K562 (cell line): Measurements from ENCODE around the gene SEMA4G. TPM values are rescaled to one million over a fixed set of nuclear protein-coding genes. Genes with fewer than 3 reads are reported as not detected.

Experiments used
- ATAC-seq: fragments of 200-7000 bp; cut with Tn5 transposase; 3 replicates; pipeline ENCODE4 v1.9.1; 2020; ENCODE audit warnings: moderate library complexity
- BruUV-seq: library from RNA; stranded (reverse); fragments of 400-500 nt; replicated peaks from 2 replicates; lab custom pipeline; 2021; lab: Mats Ljungman, UMichigan
- CTCF ChIA-PET: fragments of 300-600 bp; formaldehyde crosslinking; extraction: SDS; loops from one replicate; lab custom pipeline; 2021; ENCODE audit warnings: low intra/inter-chr PET ratio; lab: Yijun Ruan, JAX
- POLR2A ChIA-PET: fragments of 300-600, 350-650 bp; sonication (Branson Sonifier 250); formaldehyde crosslinking; extraction: SDS; loops from one replicate; lab custom pipeline; 2021; ENCODE audit warnings: antibody characterized with exemption, inconsistent platforms; lab: Yijun Ruan, JAX
- DNase-seq, 4 experiments: peaks; one replicate each; pipeline versions ENCODE4 v3.0.0 to v3.0.0-alpha.2; 2011 to 2018; ENCODE audit warnings: low spot score in 3 of 4, mixed read lengths in 3 of 4; ENCODE audit errors: extremely low read depth in 1 of 4
- FAIRE-seq: peaks from 2 replicates; lab custom pipeline; 2011; peaks lifted over from hg19 to GRCh38; lab: Jason Lieb, UNC
- H2AFZ ChIP-seq: 2 replicates; pipeline ENCODE4 v1.6.0; 2011; ENCODE audit warnings: low read depth, low read length, control low read depth, inconsistent platforms
- H3K27ac ChIP-seq: fragments of 200-600 bp; 3 replicates; pipeline ENCODE4 v1.8.0; 2011; ENCODE audit warnings: low read depth, mild to moderate bottlenecking, control low read depth, inconsistent platforms, low read length, moderate library complexity, mixed read lengths; ENCODE audit errors: extremely low read depth
- H3K27me3 ChIP-seq, 2 experiments: fragments of 300-600 bp in 1 of 2; 2 replicates in 1 of 2; 3 replicates in 1 of 2; pipeline versions ENCODE4 v1.6.0 to v1.8.0; 2011; ENCODE audit warnings: inconsistent platforms in 2 of 2, low read length in 2 of 2, mild to moderate bottlenecking in 1 of 2, mixed read lengths in 1 of 2, moderate library complexity in 1 of 2; ENCODE audit not compliant: control insufficient read depth in 2 of 2, insufficient read depth in 2 of 2
- H3K36me3 ChIP-seq: fragments of 300-600 bp; 3 replicates; pipeline ENCODE4 v1.8.0; 2011; ENCODE audit warnings: mild to moderate bottlenecking, low read length, inconsistent platforms; ENCODE audit not compliant: control insufficient read depth, insufficient read depth
- H3K4me1 ChIP-seq, 2 experiments: fragments of 200-600 bp in 1 of 2; replicated peaks in 1 of 2; 2 replicates in 1 of 2; 3 replicates in 1 of 2; pipeline versions ENCODE4 v1.5.1 to v1.8.0; 2011; ENCODE audit warnings: inconsistent platforms in 2 of 2, low read length in 2 of 2, mild to moderate bottlenecking in 1 of 2, mixed read lengths in 1 of 2, moderate library complexity in 1 of 2; ENCODE audit not compliant: control insufficient read depth in 2 of 2, insufficient read depth in 2 of 2
- H3K4me2 ChIP-seq: 2 replicates; pipeline ENCODE4 v1.6.1; 2011; ENCODE audit warnings: low read length, control low read depth, inconsistent platforms, mixed read lengths; ENCODE audit not compliant: insufficient read depth
- H3K4me3 ChIP-seq: fragments of 200-600 bp; sonication (generic), shearing (Covaris generic); 2 replicates; pipeline ENCODE4 v1.5.1; 2016; ENCODE audit warnings: control low read depth, inconsistent platforms
- H3K79me2 ChIP-seq: fragments of 200-600 bp; 3 replicates; pipeline ENCODE4 v1.8.0; 2011; ENCODE audit warnings: low read length, inconsistent platforms; ENCODE audit not compliant: control insufficient read depth, insufficient read depth
- H3K9ac ChIP-seq, 2 experiments: 2 replicates each; pipeline versions ENCODE4 v1.6.0 to v1.6.1; 2011; ENCODE audit warnings: low read depth in 2 of 2, low read length in 2 of 2, control low read depth in 1 of 2, inconsistent platforms in 1 of 2, mild to moderate bottlenecking in 1 of 2, mixed read lengths in 1 of 2; ENCODE audit not compliant: insufficient read depth in 1 of 2
- H3K9me1 ChIP-seq: one replicate; pipeline ENCODE4 v1.6.0; 2011; ENCODE audit warnings: inconsistent platforms, mild to moderate bottlenecking, low read length, moderate library complexity; ENCODE audit not compliant: control insufficient read depth, insufficient read depth
- H3K9me3 ChIP-seq: replicated peaks from 2 replicates; pipeline ENCODE4 v1.5.1; 2011; ENCODE audit warnings: low read depth, low read length, inconsistent platforms; ENCODE audit not compliant: control insufficient read depth, insufficient read depth
- H4K20me1 ChIP-seq: replicated peaks from 2 replicates; pipeline ENCODE4 v1.6.1; 2011; ENCODE audit warnings: low read length, inconsistent platforms, mixed read lengths; ENCODE audit not compliant: control insufficient read depth, insufficient read depth
- CUX1 ChIP-seq: fragments of 200-800 bp; sonication (Bioruptor generic); IDR thresholded peaks from 2 replicates; pipeline ENCODE4 v1.6.1; 2016; ENCODE audit warnings: missing genetic modification characterization, missing compliant biosample characterization
- IFI16 ChIP-seq: fragments of 250-450 bp; sonication (Bioruptor Pico); IDR thresholded peaks from 2 replicates; pipeline ENCODE4 v2.1.2; 2022; ENCODE audit warnings: mild to moderate bottlenecking, inconsistent platforms
- PHTF2 ChIP-seq: fragments of 250-450 bp; sonication (Bioruptor Pico); IDR thresholded peaks from 2 replicates; pipeline ENCODE4 v1.5.0; 2021; ENCODE audit warnings: mild to moderate bottlenecking
- U2AF2 ChIP-seq: fragments of 200-400 bp; formaldehyde crosslinking; optimal IDR thresholded peaks from 2 replicates; pipeline ENCODE3; 2017; ENCODE audit warnings: low read depth, mild to moderate bottlenecking, low read length
- ZNF77 ChIP-seq: fragments of 250-450 bp; sonication (Bioruptor Pico); IDR thresholded peaks from 2 replicates; pipeline ENCODE4 v1.5.0; 2020
- WGBS: fragments of 100-300 bp; shearing (Covaris generic); methylation state at CpG from one replicate; pipeline ENCODE4 v1.1.6; 2016; ENCODE audit warnings: low coverage, mixed read lengths; ENCODE audit not compliant: insufficient coverage; ENCODE audit errors: missing lambda C conversion rate; 5-methylcytosine and 5-hydroxymethylcytosine counted together
- in situ Hi-C: fragments of 300-500 bp; cut with MboI; formaldehyde crosslinking; loops from 4 replicates; pipeline ENCODE4 v1.15.0; 2018; ENCODE audit warnings: inconsistent platforms, mixed read lengths
- intact Hi-C: fragments of 100-400 bp; cut with micrococcal nuclease; formaldehyde crosslinking; loops from 2 replicates; pipeline ENCODE4 v1.14.2; 2022
- polyA plus RNA-seq, 8 experiments: library from polyadenylated mRNA; depleted of rRNA in 4 of 8; stranded (reverse) in 5 of 8; unstranded in 3 of 8; fragments of >200 nt; fragmentation: Nextera tagmentation in 2 of 8; fragmentation: Illumina TruSeq in 1 of 8; extraction: Ambion mirVana in 2 of 8; extraction: Trizol in 1 of 8; gene quantifications; 2 replicates each; pipeline versions ENCODE4 v1.2.1 to v1.2.3, GENCODE V29; 2011 to 2014; ENCODE audit warnings: inconsistent platforms in 1 of 8, missing spikeins in 1 of 8
- total RNA-seq, 7 experiments: library from RNA; depleted of rRNA in 6 of 7; stranded (reverse); fragments of >200 nt in 6 of 7; fragmentation: Illumina TruSeq in 2 of 7; extraction: Trizol in 2 of 7; gene quantifications; 2 replicates each; pipeline versions ENCODE4 v1.2.1 to v1.2.3, GENCODE V29; 2011 to 2021; ENCODE audit warnings: low replicate concordance in 1 of 7

Gene SEMA4G
- total and polyA plus RNA-seq, 9 of the 15 experiments (the other 6 are each of a cell fraction or from before 2014, with no cell fraction given), result 0.40 to 7.8 (median 1.8) TPM

- Histone ChIP-seq H3K4me1 (peaks cover 16 to 51% of the 10 kb centered on the region in 2 experiments; a peak in 4 of 5 replicates), H4K20me1 (no peaks in the 10 kb centered on the region), H2AFZ (no peak overlapping the region), H3K9ac (peak overlapping the region in 1 of 2 experiments; percentile 65; a peak in 2 of 4 replicates), H3K4me3 (no peak overlapping the region), H3K79me2 (peaks cover 48% of the 10 kb centered on the region), H3K4me2 (no peak overlapping the region), H3K9me1 (no peaks in the 10 kb centered on the region), H3K27me3 (no peaks in the 10 kb centered on the region), H3K27ac (peak overlapping the region; percentile 45; the same call in 1 of the 3 replicates), H3K36me3 (peaks cover 37% of the 10 kb centered on the region; the same call in 2 of the 3 replicates), H3K9me3 (no peaks in the 10 kb centered on the region)
- TF ChIP-seq PHTF2 (CRISPR knock-in tag) (no peak), U2AF2 (no peak), IFI16 (CRISPR knock-in tag) (no peak), CUX1 (CRISPR knock-in tag) (no peak), ZNF77 (CRISPR knock-in tag) (no peak)
- in situ Hi-C loops (loop anchor here (25.0 kb wide), 1 partner anchor 1042 kb away; no protein-coding TSS in a partner anchor), intact Hi-C loops (no loop called here)
- FAIRE-seq (no peak), DNase-seq (no peak), ATAC-seq (no peak)
- no TSS peak for BruUV-seq
- WGBS, result 65% methylated on average over 5 of the region's 6 CpGs
- ChIA-PET POLR2A (interaction anchor here (0.6 kb wide), 1 partner anchor 281 kb away, joined by 3 read pairs; no protein-coding TSS in a partner anchor), CTCF (interaction anchor here (9.3 kb wide), 1 partner anchor 18 kb away, joined by 150 read pairs; no protein-coding TSS in a partner anchor)
Measured at GRCh38 chr10:100995181-100995580, 25.9 kb downstream of the SEMA4G start.
